Measurements from ENCODE around the gene DACT2.
"Not testable (repeated sequence)": the region's sequence is repeated elsewhere in the genome, so short reads cannot be mapped to it uniquely, and the experiment has no call there.

The DACT2 gene

GRCh38 chr6:168303982-168304751 is 15.4 kb downstream of the DACT2 start:
- no peak for DNase-seq (ENCODE audit: low read depth in 1 of 2, low spot score in 1 of 2)

DNA sequence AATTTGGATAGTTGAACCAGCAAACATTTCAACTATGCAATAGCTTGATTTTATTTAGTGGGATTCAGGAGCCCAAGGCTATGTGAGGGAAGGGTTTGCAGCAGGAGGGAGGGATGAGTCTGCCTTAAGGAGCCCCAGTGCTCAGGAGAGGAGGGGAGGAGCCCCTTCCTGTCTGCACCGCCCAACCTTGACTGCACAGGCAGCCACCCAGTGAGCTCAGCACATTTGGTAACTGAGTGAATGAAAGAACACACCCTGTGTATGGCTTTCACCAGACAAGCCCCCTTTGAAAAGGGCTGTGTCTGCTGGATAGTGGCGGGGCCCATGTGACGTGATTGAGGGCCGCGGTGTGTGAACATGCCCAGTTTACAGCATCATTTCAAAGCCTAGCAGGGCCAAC is 17.0 kb downstream of the DACT2 start:
- no peak for DNase-seq (ENCODE audit: low read depth in 1 of 2, low spot score in 1 of 2)

GRCh38 chr6:168301648-168302398 is 17.8 kb downstream of the DACT2 start:
- DNase-seq (ENCODE audit: low read depth in 1 of 2, low spot score in 1 of 2) = no peak

- DNase-seq (ENCODE audit: low read depth in 1 of 2, low spot score in 1 of 2) = no peak
Observed at GRCh38 chr6:168300975-168301647, 18.5 kb downstream of the DACT2 start.

DNA sequence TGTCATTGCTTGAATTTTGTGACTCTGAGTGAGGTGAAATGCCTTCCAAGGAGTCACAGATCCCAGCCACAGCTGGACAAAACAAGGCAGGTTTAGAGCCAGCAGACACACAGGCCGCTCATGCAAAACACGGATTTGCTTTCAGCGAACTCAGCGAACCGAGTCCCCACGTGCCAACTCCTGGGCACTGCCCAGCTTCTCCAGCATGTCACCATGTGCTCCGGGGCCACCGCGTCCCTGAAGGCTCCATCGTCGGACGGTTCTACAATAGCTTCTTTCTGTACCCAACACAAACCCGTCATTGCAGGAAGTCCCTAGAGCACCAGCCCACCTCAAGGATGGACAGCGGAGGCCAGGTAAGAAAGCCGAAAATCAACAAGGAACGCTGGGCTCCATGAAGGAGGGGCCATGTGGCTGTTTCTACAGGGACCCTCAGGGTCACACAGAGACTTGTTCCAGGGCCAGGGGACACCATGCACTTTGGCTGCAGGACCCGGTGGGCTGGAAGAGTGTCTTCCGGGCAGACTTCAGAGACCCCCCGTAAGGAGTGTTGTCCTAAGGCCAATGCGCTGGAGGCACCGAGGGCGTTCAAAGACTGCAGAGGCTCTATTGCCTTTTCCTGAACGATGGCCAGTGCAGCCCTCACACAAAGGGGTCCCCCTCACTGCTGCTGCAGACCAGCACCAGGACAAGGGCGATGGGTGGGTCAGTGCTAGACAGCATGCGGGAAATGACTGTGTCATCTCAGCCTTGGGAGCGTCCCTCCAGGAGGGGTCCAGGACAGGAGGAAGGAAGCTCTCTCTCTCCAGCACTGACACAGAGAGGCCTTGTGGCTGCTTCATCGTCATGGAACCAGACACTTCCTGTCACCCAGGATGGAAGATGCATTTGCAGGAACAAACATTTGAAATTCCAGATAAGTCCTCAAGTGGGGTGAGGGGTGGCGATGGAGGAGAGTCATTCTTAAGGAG is 19.8 kb downstream of the DACT2 start:
- no peak for DNase-seq (ENCODE audit: low read depth in 1 of 2, low spot score in 1 of 2)

GRCh38 chr6:168297643-168298042 is 21.9 kb downstream of the DACT2 start:
- DNase-seq (ENCODE audit: low read depth in 1 of 2, low spot score in 1 of 2) = no peak

DNA sequence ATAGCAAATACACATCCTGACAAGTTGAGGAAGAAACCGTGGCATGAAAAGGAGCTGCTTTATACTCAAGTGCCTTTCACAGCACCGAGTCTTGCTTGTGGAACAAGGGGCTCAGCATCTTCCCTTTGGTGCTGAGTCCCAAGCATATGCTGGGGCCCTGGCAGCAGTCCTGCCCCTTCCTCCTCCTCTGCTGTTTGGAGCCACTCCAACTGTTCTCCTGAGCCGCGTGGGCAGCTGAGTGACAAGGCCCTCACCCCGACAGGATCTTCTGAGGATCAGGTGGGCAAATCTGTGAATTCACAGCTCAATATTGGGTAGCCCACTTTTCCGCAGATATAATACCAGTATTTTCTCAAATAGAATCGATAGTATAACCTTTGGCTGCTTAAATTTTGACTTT is 24.7 kb downstream of the DACT2 start:
- no peak for DNase-seq (ENCODE audit: low read depth in 1 of 2, low spot score in 1 of 2)

GRCh38 chr6:168293636-168294530 is 25.7 kb downstream of the DACT2 start:
- DNase-seq (ENCODE audit: low read depth in 1 of 2, low spot score in 1 of 2) = no peak

DNA sequence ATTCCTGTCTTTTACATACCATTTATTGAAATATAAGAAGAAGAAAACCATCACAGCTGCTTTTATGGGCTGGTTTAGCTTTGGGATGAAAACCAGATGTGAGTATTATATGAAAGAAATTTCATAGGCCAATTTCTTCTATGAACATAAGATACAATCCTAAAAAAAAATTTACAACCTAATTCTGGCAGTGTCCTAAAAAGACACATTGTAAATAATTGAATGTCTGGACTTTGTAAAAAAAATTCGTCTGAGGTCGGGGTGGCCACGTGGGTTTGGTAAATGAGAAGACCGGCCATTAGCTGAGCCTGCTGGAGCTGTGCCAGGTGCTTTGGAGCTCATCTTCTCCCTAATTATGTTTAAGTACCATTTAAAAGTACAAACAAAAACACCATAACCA is 26.8 kb downstream of the DACT2 start:
- DNase-seq (ENCODE audit: low read depth in 1 of 2, low spot score in 1 of 2) = no peak

DNA sequence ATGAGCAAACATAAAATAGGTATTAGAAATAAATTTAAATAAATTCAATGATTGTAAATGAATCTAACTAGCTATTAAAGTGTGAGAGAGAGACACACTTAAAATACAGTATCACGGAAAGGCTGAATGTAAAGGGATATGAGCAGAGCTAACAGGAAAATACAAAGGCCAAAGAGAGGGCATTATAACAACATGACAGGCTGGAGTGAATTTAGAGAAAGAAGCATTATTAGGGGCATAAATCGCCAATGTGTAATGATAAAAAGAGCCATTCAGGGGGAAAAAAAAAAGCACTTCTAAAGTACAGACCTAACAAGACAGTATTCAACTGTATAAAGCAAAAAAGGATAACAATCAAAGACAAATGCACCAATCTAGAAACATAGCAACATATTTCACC is 28.1 kb downstream of the DACT2 start:
- DNase-seq (ENCODE audit: low read depth in 1 of 2, low spot score in 1 of 2) = no peak

DNA sequence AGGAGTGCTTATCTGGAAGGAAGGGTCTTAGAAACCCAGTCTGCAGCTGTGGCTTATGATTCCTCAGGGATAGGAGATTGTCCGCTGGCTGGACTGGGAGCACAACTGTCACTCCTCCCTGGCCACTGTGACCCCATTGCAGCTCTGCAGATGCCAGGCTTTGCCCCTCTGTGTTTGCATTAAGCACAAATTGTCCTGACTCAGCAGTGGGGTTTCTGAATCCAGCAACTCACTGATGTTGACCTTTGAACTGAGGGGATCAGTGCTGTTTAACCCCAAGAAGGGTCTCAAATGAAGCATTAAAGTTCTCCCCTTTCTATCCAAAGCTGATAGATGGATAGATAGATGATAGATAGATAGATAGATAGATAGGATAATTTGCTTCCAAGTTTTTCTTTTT is 29.5 kb downstream of the DACT2 start:
- DNase-seq (ENCODE audit: low read depth in 1 of 2, low spot score in 1 of 2) = no peak

- no peak for DNase-seq (ENCODE audit: low read depth in 1 of 2, low spot score in 1 of 2)
Observed at GRCh38 chr6:168289571-168289962, 30.0 kb downstream of the DACT2 start.

DNA sequence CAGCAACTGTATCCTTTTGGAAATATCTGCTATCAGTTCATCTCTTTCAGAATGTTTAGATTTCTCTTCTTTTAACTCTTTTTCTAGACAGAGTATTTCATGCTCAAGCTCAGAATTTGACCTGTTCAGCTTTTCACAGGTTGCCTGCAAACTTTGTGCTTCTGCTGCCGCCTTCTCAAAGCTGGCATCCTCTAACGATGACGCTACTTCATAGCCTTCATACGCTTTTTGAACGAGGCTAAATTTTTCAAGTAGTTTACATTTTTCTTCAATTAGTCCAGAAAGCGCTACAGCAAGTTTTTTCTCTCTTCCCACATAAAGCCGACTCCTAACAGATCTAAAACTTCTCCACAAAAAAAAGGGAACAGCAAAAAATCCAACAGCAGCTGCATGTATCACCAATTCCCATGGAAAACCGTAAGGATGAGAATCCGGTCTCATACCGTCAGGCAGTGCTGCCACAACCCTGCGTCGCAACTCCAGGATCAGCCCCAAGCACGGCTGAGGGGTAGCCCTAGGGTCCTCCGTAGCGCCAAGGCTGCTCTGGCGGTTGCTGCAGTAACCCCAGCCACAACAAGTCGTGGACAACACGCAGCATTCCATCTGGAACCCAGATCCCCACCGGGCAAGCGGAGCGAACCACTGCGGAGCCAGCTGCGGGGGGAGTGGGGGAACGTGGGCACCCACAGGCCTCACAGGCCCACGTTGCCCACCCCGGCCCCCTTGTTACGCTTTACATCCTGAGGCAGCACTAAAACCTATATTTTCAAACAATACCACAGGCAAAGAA is 30.6 kb downstream of the DACT2 start:
- no peak for DNase-seq (ENCODE audit: low read depth in 1 of 2, low spot score in 1 of 2)

- DNase-seq (ENCODE audit: low read depth in 1 of 2, low spot score in 1 of 2) = not testable (repeated sequence)
Observed at GRCh38 chr6:168287460-168287859, 32.1 kb downstream of the DACT2 start.

DNA sequence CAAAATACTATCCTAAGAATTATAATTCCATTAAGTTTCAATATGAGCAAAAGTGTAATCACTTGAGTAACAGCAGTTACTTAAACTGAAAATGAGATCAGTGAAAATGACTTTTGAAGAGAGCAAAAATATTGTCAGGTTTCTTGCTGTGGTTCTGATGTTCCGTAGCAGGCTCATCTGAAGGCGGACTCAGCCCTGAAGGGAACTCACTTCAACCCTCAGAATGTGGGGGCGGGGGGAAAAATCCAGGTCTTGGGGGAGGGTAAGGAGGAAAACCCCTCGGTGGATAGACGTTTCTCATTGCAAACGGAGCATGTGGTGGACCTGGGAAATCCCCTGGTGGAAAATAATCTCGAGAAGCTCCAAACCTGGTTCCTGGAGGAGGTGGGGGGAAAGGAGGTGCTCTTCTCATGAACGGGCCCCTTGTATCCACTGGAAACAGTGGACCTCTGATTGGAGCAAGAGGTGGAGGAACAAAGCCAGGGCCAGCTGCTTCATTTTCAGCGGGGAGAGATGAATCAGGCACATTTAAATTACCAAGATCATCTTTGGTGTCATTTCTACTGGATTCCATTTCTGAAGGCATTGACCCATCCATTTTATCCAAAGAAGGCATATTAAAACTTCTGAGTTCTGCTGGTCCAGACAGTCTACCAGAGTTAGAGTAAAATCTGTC is 32.7 kb downstream of the DACT2 start:
- DNase-seq (ENCODE audit: low read depth in 1 of 2, low spot score in 1 of 2) = not testable (repeated sequence)

GRCh38 chr6:168286116-168286515 is 33.5 kb downstream of the DACT2 start:
- no peak for DNase-seq (ENCODE audit: low read depth in 1 of 2, low spot score in 1 of 2)

DNA sequence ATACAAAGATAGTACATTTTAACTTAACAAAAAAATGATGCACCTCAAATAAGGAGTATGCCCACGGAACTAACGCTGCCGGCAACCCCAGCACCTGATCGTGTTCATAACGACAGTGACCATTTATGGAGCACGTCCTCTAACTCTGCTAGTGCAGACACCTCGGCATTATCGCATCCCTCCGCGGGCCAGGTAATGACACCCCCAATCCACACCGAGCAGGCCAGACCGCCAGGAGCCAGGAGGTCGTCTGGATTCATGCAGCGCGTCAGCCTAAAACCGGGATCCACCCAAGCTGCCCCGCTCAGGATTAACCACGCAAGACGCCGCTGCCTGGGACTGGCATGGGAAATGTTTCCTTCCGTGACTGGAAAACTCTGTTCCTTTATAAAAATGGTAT is 34.1 kb downstream of the DACT2 start:
- DNase-seq (ENCODE audit: low read depth in 1 of 2, low spot score in 1 of 2) = no peak

DNA sequence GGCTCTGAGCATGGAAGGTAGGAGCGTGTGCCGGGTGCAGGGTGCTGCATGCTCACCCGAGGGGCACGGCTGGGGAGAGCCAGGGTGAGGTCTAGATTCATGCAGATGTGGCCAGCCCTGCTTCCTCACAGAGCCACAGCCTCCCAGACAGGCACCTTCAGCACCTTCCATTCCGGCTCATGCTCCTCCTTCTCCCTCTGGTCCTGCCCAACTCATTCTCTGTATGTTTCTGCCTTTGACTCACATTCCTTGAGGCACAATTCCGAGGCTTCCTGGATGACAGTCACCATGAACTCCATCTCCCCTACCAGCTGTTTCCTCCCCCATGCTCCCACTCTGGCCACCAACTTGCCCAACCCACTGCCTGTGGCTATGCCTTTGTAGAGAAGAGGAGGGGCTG is 35.4 kb downstream of the DACT2 start:
- DNase-seq (ENCODE audit: low read depth in 1 of 2, low spot score in 1 of 2) = no peak

- DNase-seq (ENCODE audit: low read depth in 1 of 2, low spot score in 1 of 2) = no peak
Observed at GRCh38 chr6:168283686-168284025, 35.9 kb downstream of the DACT2 start.

Data from activated T-helper 1 cell treated with anti-CD3 and anti-CD28 coated beads, Interleukin-2, amount 50 U/mL, for 16 hours (primary cell).